NCI-H1694 treated with DMSO at 0.1 percent for 48 hours (cell line): Measurements from ENCODE around the gene ALDOA.
"Not testable (repeated sequence)": the region's sequence is repeated elsewhere in the genome, so short reads cannot be mapped to it uniquely, and the experiment has no call there.

Source experiments
- DNase-seq: peaks from one replicate; lab custom pipeline; 2025; lab: John Stamatoyannopoulos, UW

Gene ALDOA

GRCh38 chr16:30065102-30065942 is at the start of gene ALDOA:
Gene ALDOA, plus strand, starts transcription at chr16:30065760. Its CDS starts 1,138 bp downstream, at chr16:30066898.
- peak; percentile 83 for DNase-seq

- DNase-seq = no peak
Measured at GRCh38 chr16:30016555-30017276, 48.8 kb upstream of the ALDOA start.

GRCh38 chr16:30017277-30017656 is 48.3 kb upstream of the ALDOA start:
- DNase-seq = no peak

- DNase-seq = not testable (repeated sequence)
Measured at GRCh38 chr16:30017937-30018336, 47.6 kb upstream of the ALDOA start.

GRCh38 chr16:30018731-30019158 is 46.8 kb upstream of the ALDOA start:
- DNase-seq = no peak

GRCh38 chr16:30022887-30023286 is 42.7 kb upstream of the ALDOA start, which contains the start of gene C16orf92:
Gene C16orf92, plus strand, starts transcription at chr16:30023198. Its CDS starts 143 bp downstream, at chr16:30023341.
- no peak for DNase-seq

GRCh38 chr16:30023586-30023985 is 42.0 kb upstream of the ALDOA start:
- DNase-seq = no peak

- no peak for DNase-seq
Measured at GRCh38 chr16:30024451-30024850, 41.1 kb upstream of the ALDOA start.

GRCh38 chr16:30025156-30025555 is 40.4 kb upstream of the ALDOA start:
- DNase-seq = no peak

- DNase-seq = no peak
Measured at GRCh38 chr16:30025574-30025973, 40.0 kb upstream of the ALDOA start.

GRCh38 chr16:30026449-30026848 is 39.1 kb upstream of the ALDOA start:
- DNase-seq = no peak

GRCh38 chr16:30027588-30028437 is 37.7 kb upstream of the ALDOA start:
- DNase-seq = peak; percentile 6

- no peak for DNase-seq
Measured at GRCh38 chr16:30028438-30029076, 37.0 kb upstream of the ALDOA start.

- peak; percentile 36 for DNase-seq
Measured at GRCh38 chr16:30030011-30030685, 35.4 kb upstream of the ALDOA start.

- DNase-seq = no peak
Measured at GRCh38 chr16:30030841-30031413, 34.6 kb upstream of the ALDOA start, which contains the start of gene TLCD3B. Gene TLCD3B, minus strand, starts transcription at chr16:30031271. Its CDS starts 744 bp downstream, at chr16:30030527.

- DNase-seq = no peak
Measured at GRCh38 chr16:30031477-30031918, 34.1 kb upstream of the ALDOA start.

GRCh38 chr16:30032083-30032819 is 33.3 kb upstream of the ALDOA start:
- peak; percentile 70 for DNase-seq

- DNase-seq = no peak
Measured at GRCh38 chr16:30033270-30033669, 32.3 kb upstream of the ALDOA start.

GRCh38 chr16:30040221-30040620 is 25.3 kb upstream of the ALDOA start:
- no peak for DNase-seq

- not testable (repeated sequence) for DNase-seq
Measured at GRCh38 chr16:30040690-30041089, 24.9 kb upstream of the ALDOA start.
